Activated T-helper 2 cell treated with anti-CD3 and anti-CD28 coated beads, Interferon-gamma antibody, Interleukin-2, Interleukin-4, amounts not matched to agents 10 μg/mL and 5 μg/mL and 100 μg/mL, durations not matched to agents 14 hours and 24 hours and 36 hours (primary cell): ENCODE results near the gene NMB. TPM values are rescaled to one million over a fixed set of nuclear protein-coding genes. Genes with fewer than 3 reads are reported as not detected.
A peak's percentile ranks its signal among the peaks of the same experiment; 100 is the strongest.
"Not testable (repeated sequence)": the region's sequence is repeated elsewhere in the genome, so short reads cannot be mapped to it uniquely, and the experiment has no call there.

Experiments used
- DNase-seq: peaks from one replicate; pipeline ENCODE4 v3.0.0; 2021; ENCODE audit warnings: low spot score
- H3K27ac Mint-ChIP-seq: one replicate; pipeline ENCODE4 v1.8.0; 2021; ENCODE audit warnings: mixed read lengths
- H3K27me3 Mint-ChIP-seq: one replicate; pipeline ENCODE4 v1.8.0; 2021; ENCODE audit warnings: low read depth, mixed read lengths
- H3K36me3 Mint-ChIP-seq: one replicate; pipeline ENCODE4 v1.8.0; 2021; ENCODE audit warnings: low read depth, mixed read lengths
- H3K4me1 Mint-ChIP-seq: one replicate; pipeline ENCODE4 v1.8.0; 2021; ENCODE audit warnings: low read depth, mixed read lengths
- H3K4me3 Mint-ChIP-seq: one replicate; pipeline ENCODE4 v1.8.0; 2021; ENCODE audit warnings: low read depth, mild to moderate bottlenecking, moderate library complexity, mixed read lengths
- H3K9me3 Mint-ChIP-seq: one replicate; pipeline ENCODE4 v1.8.0; 2021; ENCODE audit warnings: mixed read lengths
- intact Hi-C: fragments of 100-400 bp; cut with micrococcal nuclease; formaldehyde crosslinking; loops from one replicate; pipeline ENCODE4 v1.15.1; 2023
- total RNA-seq: library from RNA; stranded (reverse); gene quantifications from 2 replicates; pipeline ENCODE4 v1.2.3, GENCODE V29; 2022

The NMB gene
- total RNA-seq, 1 donor from 2014 or later: 2.5 TPM

- Mint-ChIP-seq H3K27me3 (no peaks in the 10 kb centered on the region), H3K36me3 (peaks cover 22% of the 10 kb centered on the region), H3K9me3 (no peaks in the 10 kb centered on the region), H3K4me1 (peaks cover 28% of the 10 kb centered on the region), H3K27ac (peak overlapping the region; percentile 87), H3K4me3 (peak overlapping the region; percentile 96)
- no peak for DNase-seq
- intact Hi-C loops: no loop called here
Observed at GRCh38 chr15:84653584-84653909, 4.5 kb downstream of the NMB start.

- no peak for DNase-seq
- intact Hi-C loops: no loop called here
- no peaks in the 10 kb centered on the region for H3K9me3 Mint-ChIP-seq
- no peak overlapping the region for H3K27ac Mint-ChIP-seq
- H3K27me3 Mint-ChIP-seq: no peaks in the 10 kb centered on the region
- H3K4me3 Mint-ChIP-seq: no peak overlapping the region
- peaks cover 22% of the 10 kb centered on the region for H3K4me1 Mint-ChIP-seq
- peaks cover 57% of the 10 kb centered on the region for H3K36me3 Mint-ChIP-seq
Observed at GRCh38 chr15:84649706-84650105, 8.3 kb downstream of the NMB start.

- intact Hi-C loops: no loop called here
- Mint-ChIP-seq H3K9me3 (no peaks in the 10 kb centered on the region), H3K4me1 (peaks cover 18% of the 10 kb centered on the region), H3K36me3 (peaks cover 60% of the 10 kb centered on the region), H3K4me3 (no peak overlapping the region), H3K27ac (no peak overlapping the region), H3K27me3 (no peaks in the 10 kb centered on the region)
- DNase-seq: no peak
Observed at GRCh38 chr15:84648539-84648938, 9.5 kb downstream of the NMB start.

GRCh38 chr15:84647726-84648125, 10.3 kb downstream of the NMB start:
- DNase-seq: no peak
- H3K27ac Mint-ChIP-seq: no peak overlapping the region
- peaks cover 18% of the 10 kb centered on the region for H3K4me1 Mint-ChIP-seq
- no peak overlapping the region for H3K4me3 Mint-ChIP-seq
- peaks cover 68% of the 10 kb centered on the region for H3K36me3 Mint-ChIP-seq
- intact Hi-C loops: no loop called here
- no peaks in the 10 kb centered on the region for H3K9me3 Mint-ChIP-seq
- no peaks in the 10 kb centered on the region for H3K27me3 Mint-ChIP-seq

GRCh38 chr15:84645997-84646396, 12.0 kb downstream of the NMB start:
- H3K36me3 Mint-ChIP-seq: peaks cover 68% of the 10 kb centered on the region
- H3K27ac Mint-ChIP-seq: no peak overlapping the region
- intact Hi-C loops: no loop called here
- H3K9me3 Mint-ChIP-seq: no peaks in the 10 kb centered on the region
- H3K27me3 Mint-ChIP-seq: no peaks in the 10 kb centered on the region
- no peak overlapping the region for H3K4me3 Mint-ChIP-seq
- peaks cover 12% of the 10 kb centered on the region for H3K4me1 Mint-ChIP-seq
- no peak for DNase-seq

GRCh38 chr15:84645496-84645895, 12.5 kb downstream of the NMB start:
- H3K9me3 Mint-ChIP-seq: no peaks in the 10 kb centered on the region
- no peak overlapping the region for H3K4me3 Mint-ChIP-seq
- peaks cover 15% of the 10 kb centered on the region for H3K4me1 Mint-ChIP-seq
- H3K27me3 Mint-ChIP-seq: no peaks in the 10 kb centered on the region
- H3K36me3 Mint-ChIP-seq: peaks cover 72% of the 10 kb centered on the region
- H3K27ac Mint-ChIP-seq: no peak overlapping the region
- intact Hi-C loops: no loop called here
- no peak for DNase-seq

- no peak overlapping the region for H3K4me3 Mint-ChIP-seq
- peaks cover 13% of the 10 kb centered on the region for H3K4me1 Mint-ChIP-seq
- DNase-seq: no peak
- H3K27me3 Mint-ChIP-seq: no peaks in the 10 kb centered on the region
- H3K36me3 Mint-ChIP-seq: peaks cover 80% of the 10 kb centered on the region
- no peaks in the 10 kb centered on the region for H3K9me3 Mint-ChIP-seq
- intact Hi-C loops: no loop called here
- no peak overlapping the region for H3K27ac Mint-ChIP-seq
Observed at GRCh38 chr15:84643838-84644237, 14.2 kb downstream of the NMB start.

GRCh38 chr15:84642640-84643039, 15.4 kb downstream of the NMB start:
- H3K4me3 Mint-ChIP-seq, intact Hi-C loops, H3K9me3 Mint-ChIP-seq, H3K27me3 Mint-ChIP-seq, DNase-seq, H3K27ac Mint-ChIP-seq: not testable (repeated sequence)
- peaks cover 78% of the 10 kb centered on the region for H3K36me3 Mint-ChIP-seq
- H3K4me1 Mint-ChIP-seq: peaks cover 13% of the 10 kb centered on the region

- DNase-seq, H3K27ac Mint-ChIP-seq, H3K4me3 Mint-ChIP-seq, intact Hi-C loops, H3K27me3 Mint-ChIP-seq, H3K9me3 Mint-ChIP-seq: not testable (repeated sequence)
- peaks cover 12% of the 10 kb centered on the region for H3K4me1 Mint-ChIP-seq
- H3K36me3 Mint-ChIP-seq: peaks cover 76% of the 10 kb centered on the region
Observed at GRCh38 chr15:84641871-84642270, 16.1 kb downstream of the NMB start.

GRCh38 chr15:84638103-84638502, 19.9 kb downstream of the NMB start:
- Mint-ChIP-seq H3K27ac (no peak overlapping the region), H3K36me3 (peaks cover 63% of the 10 kb centered on the region), H3K4me3 (no peak overlapping the region), H3K27me3 (no peaks in the 10 kb centered on the region), H3K4me1 (peaks cover 30% of the 10 kb centered on the region), H3K9me3 (no peaks in the 10 kb centered on the region)
- DNase-seq: no peak
- intact Hi-C loops: no loop called here

GRCh38 chr15:84634228-84634837, 23.7 kb downstream of the NMB start:
- peak overlapping the region; percentile 94 for H3K4me3 Mint-ChIP-seq
- intact Hi-C loops: no loop called here
- H3K9me3 Mint-ChIP-seq: no peaks in the 10 kb centered on the region
- H3K27ac Mint-ChIP-seq: peak overlapping the region; percentile 55
- peaks cover 35% of the 10 kb centered on the region for H3K36me3 Mint-ChIP-seq
- no peaks in the 10 kb centered on the region for H3K27me3 Mint-ChIP-seq
- no peak for DNase-seq
- H3K4me1 Mint-ChIP-seq: peaks cover 43% of the 10 kb centered on the region

GRCh38 chr15:84633311-84634227, 24.4 kb downstream of the NMB start:
- H3K36me3 Mint-ChIP-seq: peaks cover 30% of the 10 kb centered on the region
- peak overlapping the region; percentile 95 for H3K4me3 Mint-ChIP-seq
- H3K4me1 Mint-ChIP-seq: peaks cover 41% of the 10 kb centered on the region
- peak; percentile 64 for DNase-seq
- no peaks in the 10 kb centered on the region for H3K27me3 Mint-ChIP-seq
- intact Hi-C loops: no loop called here
- H3K27ac Mint-ChIP-seq: peak overlapping the region; percentile 90
- H3K9me3 Mint-ChIP-seq: no peaks in the 10 kb centered on the region

- DNase-seq: no peak
- intact Hi-C loops: loop anchor here (1.0 kb wide), 2 partner anchors 23 to 31 kb away; partner anchors contain the start of gene WDR73
- peak overlapping the region; percentile 92 for H3K27ac Mint-ChIP-seq
- H3K4me1 Mint-ChIP-seq: peaks cover 34% of the 10 kb centered on the region
- no peaks in the 10 kb centered on the region for H3K27me3 Mint-ChIP-seq
- H3K4me3 Mint-ChIP-seq: peak overlapping the region; percentile 95
- no peaks in the 10 kb centered on the region for H3K9me3 Mint-ChIP-seq
- H3K36me3 Mint-ChIP-seq: peaks cover 16% of the 10 kb centered on the region
Observed at GRCh38 chr15:84631706-84632272, 26.2 kb downstream of the NMB start.
